MCF 10A (cell line): Measurements from ENCODE around the gene PDCD5. TPM values are rescaled to one million over a fixed set of nuclear protein-coding genes. Genes with fewer than 3 reads are reported as not detected.
"Not testable (repeated sequence)": the region's sequence is repeated elsewhere in the genome, so short reads cannot be mapped to it uniquely, and the experiment has no call there.

ENCODE experiments used
- BruUV-seq: library from RNA; stranded (reverse); fragments of 400-500 nt; replicated peaks from 2 replicates; lab custom pipeline; 2021; lab: Mats Ljungman, UMichigan
- CTCF ChIA-PET: fragments of 300-600 bp; sonication (Branson Sonifier 250); formaldehyde crosslinking; extraction: SDS; loops from one replicate; lab custom pipeline; 2021; ENCODE audit warnings: antibody characterized with exemption, inconsistent platforms; lab: Yijun Ruan, JAX
- POLR2A ChIA-PET: fragments of 300-600, 350-650 bp; sonication (Branson Sonifier 250); formaldehyde crosslinking; extraction: SDS; loops from one replicate; lab custom pipeline; 2020; ENCODE audit warnings: antibody characterized with exemption, inconsistent platforms; lab: Yijun Ruan, JAX
- DNase-seq: peaks from one replicate; pipeline ENCODE4 v3.0.0-alpha.2; 2018; ENCODE audit not compliant: unreplicated experiment
- H3K27ac Mint-ChIP-seq: one replicate; pipeline ENCODE4 v1.8.0; 2022; ENCODE audit warnings: mild to moderate bottlenecking, low read depth, mixed read lengths; ENCODE audit not compliant: unreplicated experiment
- H3K27me3 Mint-ChIP-seq: one replicate; pipeline ENCODE4 v1.8.0; 2022; ENCODE audit warnings: mixed read lengths; ENCODE audit not compliant: insufficient read depth, unreplicated experiment
- H3K36me3 Mint-ChIP-seq: one replicate; pipeline ENCODE4 v1.8.0; 2022; ENCODE audit warnings: mild to moderate bottlenecking, moderate library complexity, mixed read lengths; ENCODE audit not compliant: insufficient read depth, unreplicated experiment
- H3K4me1 Mint-ChIP-seq: one replicate; pipeline ENCODE4 v1.8.0; 2022; ENCODE audit warnings: mixed read lengths; ENCODE audit not compliant: insufficient read depth, unreplicated experiment
- H3K4me3 Mint-ChIP-seq: one replicate; pipeline ENCODE4 v1.8.0; 2022; ENCODE audit warnings: mild to moderate bottlenecking, moderate library complexity, mixed read lengths; ENCODE audit not compliant: unreplicated experiment
- H3K9me3 Mint-ChIP-seq: one replicate; pipeline ENCODE4 v1.8.0; 2022; ENCODE audit warnings: mixed read lengths; ENCODE audit not compliant: unreplicated experiment
- intact Hi-C: fragments of 100-400 bp; cut with micrococcal nuclease; formaldehyde crosslinking; loops from 2 replicates; pipeline ENCODE4 v1.14.1; 2022
- total RNA-seq: library from RNA; stranded (reverse); gene quantifications from 2 replicates; pipeline ENCODE4 v1.2.3, GENCODE V29; 2022
- TF ChIP-seq, protein P1 (sequence below): fragments of 200-600 bp; IDR thresholded peaks from one replicate; pipeline ENCODE4 v1.8.0; 2022; ENCODE audit warnings: antibody characterized with exemption, mild to moderate bottlenecking; ENCODE audit not compliant: unreplicated experiment

The PDCD5 gene
- total RNA-seq, 1 experiment from 2014 or later: 261 TPM

DNA sequence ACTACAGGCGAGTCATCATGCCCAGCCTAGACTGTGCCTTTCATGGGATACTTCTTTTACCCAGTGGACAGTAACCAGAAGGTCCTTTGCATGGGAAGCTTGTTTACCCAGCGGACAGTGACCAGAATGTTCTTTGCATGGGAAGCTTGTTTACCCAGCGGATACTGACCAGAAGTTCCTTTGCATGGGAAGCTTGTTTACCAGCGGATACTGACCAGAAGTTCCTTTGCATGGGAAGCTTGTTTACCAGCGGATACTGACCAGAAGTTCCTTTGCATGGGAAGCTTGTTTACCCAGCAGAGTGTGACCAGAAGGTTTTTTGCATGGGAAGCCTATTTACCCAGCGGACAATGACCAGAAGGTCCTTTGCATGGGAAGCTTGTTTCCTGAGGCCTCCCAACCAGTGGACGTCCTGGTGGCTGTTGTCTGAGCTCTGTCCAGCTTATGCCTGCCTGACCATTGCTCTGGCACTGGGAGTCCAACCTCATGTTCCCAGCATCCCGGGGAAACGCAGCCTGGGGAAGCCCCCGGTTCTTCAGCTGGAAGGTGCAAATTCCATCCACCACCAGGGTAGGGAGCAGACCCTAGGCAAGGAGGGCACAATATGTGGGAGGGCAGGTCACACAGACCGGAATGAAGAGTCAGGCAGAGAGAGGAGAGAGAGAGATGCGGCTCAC, 41.6 kb upstream of the PDCD5 start:
- Mint-ChIP-seq H3K36me3 (no peaks in the 10 kb centered on the region), H3K27me3 (no peaks in the 10 kb centered on the region), H3K4me3 (no peak overlapping the region), H3K9me3 (no peaks in the 10 kb centered on the region), H3K27ac (no peak overlapping the region), H3K4me1 (no peaks in the 10 kb centered on the region)
- BruUV-seq: no TSS peak
- CTCF ChIA-PET: interaction anchor here (0.6 to 1.6 kb wide), 4 partner anchors 11 to 1873 kb away, joined by 3 to 4 read pairs (median 3); no protein-coding TSS in a partner anchor
- intact Hi-C loops: no loop called here
- TF ChIP-seq, protein P1, sequence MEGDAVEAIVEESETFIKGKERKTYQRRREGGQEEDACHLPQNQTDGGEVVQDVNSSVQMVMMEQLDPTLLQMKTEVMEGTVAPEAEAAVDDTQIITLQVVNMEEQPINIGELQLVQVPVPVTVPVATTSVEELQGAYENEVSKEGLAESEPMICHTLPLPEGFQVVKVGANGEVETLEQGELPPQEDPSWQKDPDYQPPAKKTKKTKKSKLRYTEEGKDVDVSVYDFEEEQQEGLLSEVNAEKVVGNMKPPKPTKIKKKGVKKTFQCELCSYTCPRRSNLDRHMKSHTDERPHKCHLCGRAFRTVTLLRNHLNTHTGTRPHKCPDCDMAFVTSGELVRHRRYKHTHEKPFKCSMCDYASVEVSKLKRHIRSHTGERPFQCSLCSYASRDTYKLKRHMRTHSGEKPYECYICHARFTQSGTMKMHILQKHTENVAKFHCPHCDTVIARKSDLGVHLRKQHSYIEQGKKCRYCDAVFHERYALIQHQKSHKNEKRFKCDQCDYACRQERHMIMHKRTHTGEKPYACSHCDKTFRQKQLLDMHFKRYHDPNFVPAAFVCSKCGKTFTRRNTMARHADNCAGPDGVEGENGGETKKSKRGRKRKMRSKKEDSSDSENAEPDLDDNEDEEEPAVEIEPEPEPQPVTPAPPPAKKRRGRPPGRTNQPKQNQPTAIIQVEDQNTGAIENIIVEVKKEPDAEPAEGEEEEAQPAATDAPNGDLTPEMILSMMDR: no peak
- DNase-seq: no peak
- POLR2A ChIA-PET: no interaction called here

DNA sequence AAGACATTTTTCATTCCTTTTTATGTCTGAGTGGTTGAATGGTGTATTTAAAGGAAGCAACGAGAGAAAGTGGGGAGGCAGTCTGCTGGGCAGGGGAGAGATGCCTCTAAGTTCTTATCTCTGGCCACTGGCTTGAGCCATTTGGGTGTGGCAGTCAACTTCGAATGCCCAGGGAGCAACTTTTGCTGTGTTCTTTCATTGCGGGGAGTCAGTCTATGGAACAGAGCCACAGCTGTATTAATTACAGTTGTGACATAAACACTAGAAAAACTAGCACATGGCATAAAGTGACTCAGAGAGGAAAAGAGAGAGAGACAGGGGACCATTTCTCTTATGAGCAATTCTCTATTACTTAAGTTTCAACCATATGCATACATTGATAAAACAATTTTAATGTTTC, 40.4 kb upstream of the PDCD5 start:
- DNase-seq: no peak
- no peak overlapping the region for H3K27ac Mint-ChIP-seq
- ChIA-PET CTCF (interaction anchor here (0.6 to 1.6 kb wide), 3 partner anchors 9 to 1875 kb away, joined by 3 to 4 read pairs (median 3); no protein-coding TSS in a partner anchor), POLR2A (no interaction called here)
- H3K27me3 Mint-ChIP-seq: no peaks in the 10 kb centered on the region
- H3K4me3 Mint-ChIP-seq: no peak overlapping the region
- no peaks in the 10 kb centered on the region for H3K36me3 Mint-ChIP-seq
- BruUV-seq: no TSS peak
- no peaks in the 10 kb centered on the region for H3K4me1 Mint-ChIP-seq
- no peaks in the 10 kb centered on the region for H3K9me3 Mint-ChIP-seq
- TF ChIP-seq, protein P1: no peak
- intact Hi-C loops: no loop called here

DNA sequence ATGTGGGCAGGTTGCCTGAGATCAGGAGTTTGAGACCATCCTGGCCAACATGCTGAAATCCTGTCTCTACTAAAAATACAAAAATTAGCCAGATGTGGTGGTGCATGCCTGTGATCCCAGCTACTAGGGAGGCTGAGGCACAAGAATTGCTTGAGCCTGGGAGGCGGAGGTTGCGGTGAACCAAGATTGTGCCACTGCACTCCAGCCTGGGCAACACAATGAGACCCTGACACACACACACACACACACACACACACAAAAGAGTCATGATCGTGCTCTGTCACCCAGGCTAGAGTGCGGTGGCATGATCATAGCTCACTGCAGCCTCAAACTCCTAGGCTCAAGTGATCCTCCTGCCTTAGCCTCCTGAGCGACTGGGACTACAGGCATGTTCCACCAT, 39.6 kb upstream of the PDCD5 start:
- H3K36me3 Mint-ChIP-seq, BruUV-seq, H3K4me3 Mint-ChIP-seq, H3K27ac Mint-ChIP-seq, DNase-seq, POLR2A ChIA-PET, H3K4me1 Mint-ChIP-seq, H3K27me3 Mint-ChIP-seq, H3K9me3 Mint-ChIP-seq, intact Hi-C loops: not testable (repeated sequence)
- CTCF ChIA-PET: interaction anchor here (1.0 kb wide), 1 partner anchor 28 kb away, joined by 3 read pairs; no protein-coding TSS in a partner anchor

DNA sequence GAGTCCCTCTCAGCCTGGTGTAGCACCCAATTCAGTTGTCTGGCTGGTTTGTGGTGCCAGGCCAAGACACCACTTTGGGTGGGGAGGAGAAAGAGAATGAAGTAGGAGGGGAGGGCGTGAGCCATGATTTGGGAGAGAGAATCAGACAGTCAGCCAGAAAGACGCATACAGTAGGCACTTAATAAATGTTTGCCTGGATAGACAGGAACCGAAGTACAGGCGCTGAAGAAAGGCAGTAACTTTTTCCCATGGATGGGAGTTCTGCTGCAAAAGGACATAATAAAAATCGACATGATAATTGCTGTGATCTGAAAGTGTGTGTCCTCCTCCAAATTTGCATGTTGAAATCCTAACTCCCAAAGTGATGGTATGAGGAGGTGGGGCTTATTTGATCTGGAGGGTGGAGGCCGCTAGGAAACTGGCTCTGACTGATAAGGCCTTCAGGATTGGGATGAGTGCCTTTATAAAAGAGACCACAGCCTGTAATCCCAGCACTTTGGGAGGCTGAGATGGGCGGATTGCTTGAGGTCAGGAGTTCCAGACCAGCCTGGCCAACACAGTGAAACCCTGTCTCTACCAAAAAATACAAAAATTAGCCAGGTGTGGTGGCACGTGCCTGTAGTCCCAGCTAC, 38.4 kb upstream of the PDCD5 start:
- no TSS peak for BruUV-seq
- Mint-ChIP-seq H3K4me1 (no peaks in the 10 kb centered on the region), H3K4me3 (no peak overlapping the region), H3K36me3 (no peaks in the 10 kb centered on the region), H3K27me3 (no peaks in the 10 kb centered on the region), H3K27ac (no peak overlapping the region), H3K9me3 (no peaks in the 10 kb centered on the region)
- ChIA-PET POLR2A (no interaction called here), CTCF (no interaction called here)
- intact Hi-C loops: no loop called here
- DNase-seq: no peak
- TF ChIP-seq, protein P1: no peak
